Hematopoietic multipotent progenitor cell treated with erythropoietin and hydrocortisone succinate and interleukin-3 and kit ligand, for 6 days (in vitro differentiated cells): ENCODE data around the gene RHOF.
"Not testable (repeated sequence)": the region's sequence is repeated elsewhere in the genome, so short reads cannot be mapped to it uniquely, and the experiment has no call there.

Source experiments
- DNase-seq: peaks from one replicate; pipeline ENCODE4 v3.0.0-alpha.2; 2015

Gene RHOF

DNA sequence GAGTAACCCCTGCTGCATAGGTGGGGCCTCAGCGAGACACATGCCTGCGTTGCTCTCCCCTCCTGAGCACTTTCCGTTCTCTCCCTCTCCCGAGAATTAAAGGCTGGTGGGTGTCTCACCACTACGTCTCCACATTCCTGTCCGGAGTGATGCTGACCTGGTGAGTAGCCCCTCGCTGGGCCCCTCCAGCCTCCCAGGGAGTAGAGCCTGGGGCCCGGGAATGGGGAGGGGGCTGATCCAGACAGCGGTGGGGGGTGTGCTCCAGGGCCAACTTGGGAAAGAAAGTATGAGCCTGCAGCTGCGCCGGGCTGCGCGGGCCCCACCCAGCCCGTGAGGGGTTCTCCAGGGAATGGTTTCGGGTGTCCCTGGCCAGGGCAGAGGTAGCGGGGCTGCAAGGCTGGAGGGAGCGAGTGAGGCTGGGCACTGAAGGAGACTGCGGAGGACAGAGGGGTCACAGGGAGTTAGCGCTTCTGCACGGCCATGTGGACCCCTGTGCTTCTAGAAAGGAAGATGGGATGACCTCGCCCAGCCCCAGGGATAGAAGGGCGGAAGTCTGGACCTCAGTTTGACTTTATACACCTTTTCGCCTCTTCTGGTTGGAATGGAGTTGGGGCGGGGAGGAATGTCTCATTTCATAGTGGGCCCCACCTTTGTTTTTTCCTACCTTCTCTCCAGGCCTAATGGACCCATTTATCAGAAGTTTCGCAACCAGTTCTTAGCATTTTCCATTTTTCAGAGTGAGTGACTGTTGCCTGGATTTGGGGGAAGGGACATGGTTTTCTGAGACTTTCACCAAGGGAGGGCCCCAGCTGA, 22.5 kb downstream of the RHOF start:
- DNase-seq = no peak

DNA sequence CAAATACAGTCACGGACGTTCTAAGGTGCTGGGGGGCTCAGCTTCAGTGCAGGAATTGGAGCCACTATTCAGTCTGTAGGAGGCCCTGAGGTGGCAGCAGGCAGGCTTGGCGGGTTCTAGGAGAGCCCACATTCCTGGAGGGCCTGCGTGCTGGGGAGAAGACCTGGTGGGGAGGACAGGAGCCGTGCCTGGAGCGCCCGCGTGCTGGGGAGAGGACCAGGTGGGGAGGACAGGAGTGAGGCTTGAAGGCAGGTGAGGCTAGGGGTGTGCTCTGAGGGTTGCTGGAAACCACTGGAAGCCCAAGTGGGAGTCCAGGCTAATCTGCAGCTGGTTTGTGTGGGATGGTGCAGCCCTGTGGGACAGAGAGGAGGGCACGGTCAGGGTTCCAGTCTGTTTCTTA, 23.1 kb downstream of the RHOF start:
- no peak for DNase-seq

DNA sequence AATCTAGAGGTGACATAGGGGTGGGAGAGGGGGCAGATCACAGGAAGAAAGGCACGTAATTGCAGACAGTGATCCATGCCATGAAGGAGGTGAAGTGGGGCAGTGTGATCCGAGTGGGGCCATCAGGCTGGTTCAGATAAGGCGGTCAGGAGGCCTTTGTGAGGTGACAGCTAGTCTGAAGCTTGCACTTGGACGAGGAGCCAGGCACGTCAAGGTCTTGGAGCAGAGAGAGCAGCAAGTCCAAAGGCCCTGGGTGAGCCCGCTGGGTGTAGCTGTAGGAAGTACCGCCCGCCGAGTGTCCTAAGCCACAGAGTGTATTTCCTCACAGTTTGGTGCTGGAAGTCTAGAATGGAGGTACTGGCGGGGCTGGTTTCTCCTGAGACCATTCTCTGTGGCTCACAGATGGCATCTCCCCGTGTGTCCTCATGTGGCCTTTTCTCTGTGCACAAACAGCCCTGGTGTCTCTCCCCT, 23.6 kb downstream of the RHOF start:
- DNase-seq = peak; percentile 83

DNA sequence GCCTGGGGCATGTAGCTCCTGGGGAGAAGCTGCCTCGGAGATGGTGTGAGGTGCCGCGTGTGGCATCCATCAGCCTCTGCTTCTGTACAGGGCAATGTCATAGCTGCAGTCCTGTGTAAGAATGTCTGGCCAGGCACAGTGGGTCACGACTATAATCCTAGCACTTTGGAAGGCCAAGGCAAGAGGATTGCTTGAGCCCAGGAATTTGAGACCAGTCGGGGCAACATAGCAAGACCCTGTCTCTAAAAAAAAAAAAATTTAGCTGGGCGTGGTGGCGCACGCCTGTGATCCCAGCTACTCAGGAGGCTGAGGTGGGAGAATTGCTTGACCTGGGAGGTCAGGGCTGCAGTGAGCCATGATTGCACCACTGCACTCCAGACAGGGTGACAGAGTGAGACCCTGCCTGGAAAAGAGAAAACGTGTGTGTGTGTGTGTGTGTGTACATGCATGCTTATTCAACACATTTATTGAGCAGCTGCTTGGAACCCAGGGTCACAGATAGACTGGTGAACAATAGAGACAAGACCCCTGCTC, 24.1 kb downstream of the RHOF start:
- DNase-seq = no peak

DNA sequence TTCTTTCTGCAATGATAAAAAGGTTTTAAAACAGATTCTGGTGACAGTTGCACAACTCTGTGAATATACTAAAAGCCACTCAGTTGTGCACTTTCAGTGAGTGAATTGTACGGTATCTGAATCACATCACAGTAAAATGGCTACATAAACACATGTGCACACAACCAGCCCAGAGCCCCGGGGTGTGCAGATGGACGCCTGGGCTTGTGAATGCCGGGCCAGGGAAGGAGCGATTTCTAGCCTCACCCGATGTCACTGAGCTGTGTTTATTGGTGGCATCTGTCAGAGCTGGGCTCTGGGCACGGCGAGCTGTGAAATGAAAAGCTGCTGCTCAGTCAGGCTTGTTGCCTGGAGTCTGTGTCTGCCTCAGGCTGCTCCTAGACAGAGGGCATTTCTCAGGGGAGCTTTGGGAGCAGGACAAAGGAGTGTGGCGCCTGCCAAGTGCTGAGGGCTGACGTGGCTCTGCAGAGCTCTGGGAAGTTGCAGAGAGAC, 25.9 kb downstream of the RHOF start:
- no peak for DNase-seq

DNA sequence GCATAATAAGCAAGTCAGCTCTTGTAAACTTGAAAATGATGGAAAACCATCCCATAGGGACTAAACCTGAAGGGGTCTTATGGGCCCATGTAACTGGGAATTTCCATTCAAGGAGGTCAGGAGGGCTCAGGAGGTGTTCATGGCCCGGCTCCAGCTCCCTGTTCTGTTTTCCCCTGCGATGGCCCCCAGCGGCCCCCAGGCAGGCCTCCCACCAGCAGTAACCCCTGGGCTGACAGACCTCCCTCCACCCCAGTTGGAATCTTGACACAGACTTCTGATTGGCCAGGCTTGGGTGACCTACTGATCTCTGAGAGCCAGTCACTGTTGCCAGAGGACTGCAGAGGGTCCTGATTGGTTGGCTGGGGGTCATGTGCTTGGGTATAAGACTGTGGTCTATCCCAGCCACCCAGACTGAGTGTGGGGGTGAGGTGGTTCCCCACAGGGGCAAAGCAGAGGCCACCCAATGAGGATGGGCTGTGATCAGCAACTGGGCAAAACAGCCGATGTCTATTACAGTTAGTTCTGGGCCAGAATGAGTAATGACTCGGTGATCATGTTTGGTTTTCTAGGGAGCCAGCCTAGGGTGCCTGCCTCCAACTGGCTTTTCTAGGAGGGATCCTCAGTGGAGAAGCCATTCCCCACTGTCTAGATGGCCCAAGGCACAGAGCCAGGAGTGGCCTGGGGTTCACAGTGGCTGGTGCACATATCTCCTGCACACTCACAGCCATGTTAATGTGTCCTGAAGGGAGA, 27.0 kb downstream of the RHOF start:
- DNase-seq = no peak

DNA sequence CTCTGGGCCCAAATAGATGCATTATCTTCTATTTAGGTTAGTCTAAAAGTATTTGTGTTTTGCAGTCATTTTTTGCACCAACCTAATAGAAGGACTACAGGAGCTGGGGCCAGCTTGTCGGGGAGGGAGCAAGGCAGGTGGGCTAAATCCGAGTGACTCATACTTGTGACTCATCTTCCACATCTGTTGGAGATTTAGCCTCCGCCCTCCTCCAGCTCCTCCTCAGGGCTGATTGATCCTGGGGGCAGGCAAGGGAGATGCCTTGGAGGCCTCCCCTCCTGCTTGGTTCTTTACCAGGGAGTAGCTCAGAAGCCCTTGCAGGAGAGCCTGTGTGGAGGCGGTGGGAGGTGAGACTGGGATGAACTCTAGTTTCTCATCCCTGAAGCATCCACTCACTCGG, 27.9 kb downstream of the RHOF start:
- no peak for DNase-seq

DNA sequence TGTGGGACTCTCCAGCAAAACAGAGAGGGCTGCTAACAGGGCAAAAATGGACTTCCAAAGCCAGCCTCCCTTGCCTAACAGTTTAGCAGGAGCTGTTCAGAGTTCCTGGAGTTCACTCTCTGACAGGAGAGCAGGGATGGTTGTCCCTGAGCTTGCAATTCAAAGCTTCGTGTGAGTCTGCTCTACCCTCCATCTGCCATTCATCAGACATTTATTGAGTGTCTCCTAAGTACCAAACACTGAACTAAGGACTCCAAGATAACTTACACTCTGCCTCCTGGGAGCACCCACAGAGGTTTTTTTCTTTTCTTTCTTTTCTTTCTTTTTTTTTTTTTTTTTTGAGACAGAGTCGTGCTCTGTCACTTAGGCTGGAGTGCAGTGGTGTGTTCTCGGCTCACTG, 28.7 kb downstream of the RHOF start:
- no peak for DNase-seq

DNA sequence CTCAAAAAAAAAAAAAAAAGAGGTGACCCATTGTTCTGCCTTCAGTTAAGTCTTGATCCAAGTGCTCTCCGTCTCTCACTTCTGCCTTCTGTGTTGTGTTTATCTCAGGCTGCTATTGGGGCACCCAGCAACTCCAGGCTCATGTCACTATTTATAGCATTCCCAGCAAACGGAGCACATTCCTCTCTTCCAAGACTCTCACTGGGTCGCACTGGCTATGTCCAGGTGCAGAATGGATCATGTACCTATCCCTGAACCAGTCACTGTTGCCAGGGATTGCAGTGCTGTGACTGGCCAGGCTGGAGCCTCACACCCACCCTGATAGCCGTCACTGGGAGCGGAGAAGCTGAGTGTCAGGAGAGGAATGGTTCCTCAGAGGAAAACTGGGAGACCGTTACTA, 31.2 kb downstream of the RHOF start:
- no peak for DNase-seq

DNA sequence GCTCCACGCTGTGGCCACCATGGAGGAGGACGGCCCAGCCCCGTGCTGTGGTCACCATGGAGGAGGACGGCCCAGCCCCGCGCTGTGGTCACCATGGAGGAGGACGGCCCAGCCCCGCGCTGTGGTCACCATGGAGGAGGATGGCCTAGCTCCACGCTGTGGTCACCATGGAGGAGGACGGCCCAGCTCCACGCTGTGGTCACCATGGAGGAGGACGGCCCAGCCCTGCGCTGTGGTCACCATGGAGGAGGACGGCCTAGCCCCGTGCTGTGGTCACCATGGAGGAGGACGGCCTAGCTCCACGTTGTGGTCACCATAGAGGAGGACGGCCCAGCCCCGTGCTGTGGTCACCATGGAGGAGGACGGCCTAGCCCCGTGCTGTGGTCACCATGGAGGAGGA, 35.0 kb downstream of the RHOF start:
- not testable (repeated sequence) for DNase-seq

DNA sequence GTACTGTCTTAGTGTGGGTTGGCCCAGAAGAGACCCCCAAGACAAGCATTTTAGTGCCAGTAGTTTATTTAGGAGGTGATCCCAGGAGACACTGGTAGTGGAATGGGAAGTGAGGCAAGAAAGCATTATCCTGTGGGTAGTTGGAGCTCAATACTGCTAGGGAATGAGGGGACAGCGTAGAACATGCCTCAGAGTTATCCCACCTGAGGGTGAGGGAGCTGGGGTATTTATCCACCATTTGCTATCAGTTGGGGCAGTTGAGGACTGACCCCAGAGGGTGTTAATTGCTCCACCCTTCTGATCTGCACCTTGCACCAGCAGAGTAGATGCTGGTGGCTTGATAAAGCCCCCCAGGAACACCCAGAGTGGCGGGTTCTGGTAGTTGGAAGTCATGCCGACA, 37.9 kb downstream of the RHOF start:
- DNase-seq = no peak

DNA sequence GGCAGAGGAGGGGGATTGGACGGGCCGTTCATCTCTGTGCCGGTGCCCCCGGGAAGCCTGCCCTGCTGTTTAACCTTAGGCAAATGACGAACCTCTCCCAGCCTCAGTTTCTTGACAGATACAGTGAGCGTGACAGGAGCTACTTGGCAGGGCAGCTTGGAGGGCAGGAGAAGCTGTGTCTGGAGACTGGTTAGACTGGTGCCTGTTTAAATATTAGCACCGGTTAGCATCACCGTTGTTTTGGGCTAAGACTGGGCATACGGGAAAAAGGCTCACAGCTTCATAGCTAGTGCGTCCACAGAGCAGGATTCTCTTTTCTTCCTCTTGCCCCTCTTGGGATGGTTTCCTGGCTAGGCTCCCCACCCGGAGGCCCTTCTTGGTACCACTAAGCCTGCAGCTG, 38.7 kb downstream of the RHOF start:
- DNase-seq = no peak

DNA sequence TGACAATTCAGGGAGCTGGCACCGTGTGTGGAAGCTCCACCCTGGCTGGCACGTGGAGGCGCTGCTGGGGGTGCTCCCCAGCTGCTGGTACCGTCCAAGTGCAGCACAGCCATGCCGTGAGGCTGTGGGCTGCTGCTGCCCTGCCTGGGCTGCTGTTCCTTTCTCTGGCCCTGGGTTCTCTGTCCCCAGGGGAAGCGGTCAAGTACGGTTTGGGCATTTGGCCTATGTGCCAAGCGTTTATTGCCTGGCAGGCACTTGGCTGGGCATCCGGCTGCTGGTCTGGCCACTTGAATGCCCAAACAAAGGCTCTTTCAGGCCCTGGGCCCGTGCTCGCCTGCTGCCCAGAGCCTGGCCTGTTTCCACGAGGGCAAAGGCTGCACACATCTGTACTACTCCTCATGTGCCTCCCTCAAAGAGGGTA, 39.6 kb downstream of the RHOF start:
- DNase-seq = no peak

DNA sequence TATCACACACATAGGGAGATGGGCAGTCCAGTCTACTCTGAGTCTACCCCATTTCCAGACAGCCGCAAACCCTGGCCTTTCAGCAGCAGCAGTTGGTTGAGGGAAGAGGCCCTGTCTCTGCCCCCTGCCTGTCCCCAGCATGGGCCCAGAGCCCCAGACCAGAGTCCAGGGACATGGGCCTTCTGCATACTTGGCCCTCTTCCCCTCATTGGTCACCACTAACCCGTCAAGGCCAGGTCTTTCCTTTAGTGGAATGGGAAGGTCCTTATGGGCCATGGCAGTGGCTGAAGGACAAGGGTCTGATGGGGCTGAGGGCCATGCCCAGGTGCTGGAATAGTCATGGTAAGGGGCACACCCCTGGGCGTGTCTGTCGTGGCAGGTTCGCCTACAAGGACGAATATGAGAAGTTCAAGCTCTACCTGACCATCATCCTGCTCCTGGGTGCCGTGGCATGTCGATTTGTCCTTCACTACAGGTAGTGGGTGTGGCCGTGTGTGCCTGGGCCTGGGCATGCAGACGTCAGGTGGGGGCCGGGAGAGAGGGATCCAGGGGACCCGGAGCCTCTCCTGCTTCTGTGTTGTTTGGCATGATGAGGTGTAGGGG, 41.6 kb downstream of the RHOF start:
- no peak for DNase-seq

DNA sequence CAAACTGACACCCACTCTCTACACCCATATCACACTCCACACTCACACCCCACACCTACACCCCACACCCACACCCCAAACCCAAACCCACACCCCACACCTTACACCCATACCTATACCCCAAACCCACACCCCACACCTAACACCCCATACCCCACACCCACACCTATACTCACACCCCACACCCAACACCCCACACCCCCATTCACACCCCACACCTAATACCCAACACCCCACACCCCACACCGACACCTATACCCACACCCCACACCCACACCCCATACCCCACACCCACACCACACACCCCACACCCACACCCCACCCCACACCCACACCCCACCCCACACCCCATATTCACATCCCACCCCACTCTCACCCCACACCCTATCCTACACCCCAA, 42.5 kb downstream of the RHOF start:
- no peak for DNase-seq

DNA sequence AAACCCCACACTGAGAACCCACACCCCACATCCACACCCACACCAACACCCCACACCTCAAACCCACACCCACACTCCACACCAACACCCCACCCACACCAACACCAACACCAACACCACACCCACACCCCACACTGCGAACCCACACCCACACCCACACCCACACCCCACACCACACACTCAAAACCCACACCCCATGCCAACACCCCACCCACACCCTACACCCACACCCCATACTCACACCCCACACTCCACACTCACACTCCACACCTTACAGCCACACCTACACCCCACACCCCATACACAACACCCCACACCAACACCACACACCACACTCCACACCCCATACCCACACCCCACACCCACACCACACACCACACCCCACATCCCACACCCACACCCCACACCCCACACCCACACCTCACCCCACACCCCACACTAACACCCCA, 43.0 kb downstream of the RHOF start:
- no peak for DNase-seq

DNA sequence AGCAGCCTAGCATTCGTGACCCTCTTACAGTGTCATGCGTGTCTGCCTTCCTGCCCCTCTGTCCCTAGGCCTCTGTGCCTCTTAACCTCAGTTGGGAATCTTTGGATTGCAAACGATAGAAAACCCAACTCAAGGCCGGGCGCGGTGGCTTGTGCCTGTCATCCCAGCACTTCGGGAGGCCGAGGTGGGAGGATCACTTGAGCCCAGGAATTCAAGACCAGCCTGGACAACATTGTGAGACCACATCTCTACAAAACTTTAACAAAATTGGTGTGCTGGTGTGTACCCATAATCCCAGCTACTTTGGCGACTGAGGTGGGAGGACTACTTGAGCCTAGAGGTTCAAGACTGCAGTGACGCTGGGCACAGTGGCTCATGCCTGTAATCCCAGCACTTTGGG, 44.2 kb downstream of the RHOF start:
- no peak for DNase-seq

DNA sequence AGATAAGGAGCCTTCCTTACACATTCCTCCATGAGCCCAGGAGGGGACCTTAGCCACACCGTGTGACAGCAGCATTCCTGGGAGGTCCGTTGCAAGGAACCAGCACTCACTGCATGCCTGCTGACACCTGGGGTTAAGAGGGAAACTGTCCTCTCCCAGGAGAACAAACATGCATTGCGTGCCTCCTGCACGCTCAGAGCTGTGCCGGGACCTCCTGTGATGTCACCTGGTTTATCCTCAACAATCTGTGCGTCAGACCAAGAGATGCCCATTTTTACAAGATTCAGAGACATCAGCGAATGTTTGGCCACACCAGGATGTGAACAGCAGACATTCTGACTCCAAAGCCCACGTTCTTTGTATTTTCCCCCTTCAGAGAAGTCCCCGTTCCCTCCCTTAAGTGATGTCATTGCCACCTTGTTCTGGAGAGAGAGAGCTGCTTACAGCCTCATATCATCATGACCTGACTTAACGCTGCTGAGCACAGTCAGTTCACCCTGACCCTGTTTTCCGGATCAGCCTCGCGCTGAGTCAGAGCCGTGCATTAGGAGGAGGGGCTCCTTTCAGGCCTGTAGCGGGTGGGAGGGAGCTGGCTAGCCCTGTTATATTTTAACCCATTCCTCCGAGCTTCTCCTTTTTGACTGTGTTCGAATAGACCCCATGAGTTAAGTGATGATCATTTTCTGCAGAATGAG, 44.8 kb downstream of the RHOF start:
- DNase-seq = peak; percentile 84

DNA sequence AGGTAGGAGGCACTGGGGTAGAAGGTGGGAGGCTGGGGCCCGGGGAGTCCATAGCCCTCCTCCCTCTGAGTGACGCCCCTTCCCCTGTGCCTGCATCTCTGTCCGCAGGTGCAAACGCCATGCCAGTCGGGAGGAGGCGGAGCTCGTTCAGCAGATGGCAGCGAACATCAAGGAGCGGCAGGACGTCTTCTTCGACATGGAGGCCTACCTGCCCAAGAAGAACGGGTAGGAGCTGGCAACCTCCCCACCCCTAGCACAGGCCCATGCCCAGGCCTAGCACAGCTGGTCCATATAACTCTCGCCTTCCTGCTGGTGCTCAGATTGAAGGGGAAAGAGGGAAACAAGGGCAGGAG, 45.3 kb downstream of the RHOF start:
- DNase-seq = no peak

DNA sequence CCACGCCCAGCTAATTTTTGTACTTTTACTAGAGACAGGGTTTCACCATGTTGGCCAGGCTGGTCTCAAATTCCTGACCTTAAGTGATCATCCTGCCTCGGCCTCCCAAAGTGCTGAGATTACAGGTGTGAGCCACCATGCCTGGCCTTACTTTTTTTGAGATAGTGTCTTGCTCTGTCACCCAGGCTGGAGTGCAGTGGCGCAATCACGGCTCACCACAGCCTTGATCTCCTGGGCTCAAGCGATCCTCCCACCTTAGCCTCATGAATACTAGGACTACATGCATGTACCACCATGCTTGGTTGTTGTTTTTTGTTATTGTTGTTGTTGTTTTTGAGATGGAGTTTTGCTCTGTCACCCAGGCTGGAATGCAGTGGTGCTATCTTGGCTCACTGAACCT, 47.9 kb downstream of the RHOF start:
- not testable (repeated sequence) for DNase-seq

DNA sequence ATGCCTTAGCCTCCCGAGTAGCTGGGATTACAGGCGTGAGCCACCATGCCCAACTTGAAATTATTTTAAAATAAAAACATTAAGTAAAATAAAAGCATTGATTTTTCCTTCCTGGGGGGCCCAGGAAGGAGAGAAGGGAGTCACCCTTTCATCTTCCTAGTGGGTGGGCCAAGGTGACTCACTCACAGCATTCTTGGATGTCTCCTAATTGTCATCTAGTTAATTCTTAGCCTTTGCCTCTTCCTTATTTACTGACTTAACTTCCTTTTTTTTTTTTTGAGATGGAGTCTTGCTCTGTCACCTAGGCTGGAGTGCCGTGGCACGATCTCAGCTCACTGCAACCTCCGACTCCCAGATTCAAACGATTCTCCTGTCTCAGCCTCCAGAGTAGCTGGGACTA, 51.7 kb downstream of the RHOF start:
- DNase-seq = no peak

DNA sequence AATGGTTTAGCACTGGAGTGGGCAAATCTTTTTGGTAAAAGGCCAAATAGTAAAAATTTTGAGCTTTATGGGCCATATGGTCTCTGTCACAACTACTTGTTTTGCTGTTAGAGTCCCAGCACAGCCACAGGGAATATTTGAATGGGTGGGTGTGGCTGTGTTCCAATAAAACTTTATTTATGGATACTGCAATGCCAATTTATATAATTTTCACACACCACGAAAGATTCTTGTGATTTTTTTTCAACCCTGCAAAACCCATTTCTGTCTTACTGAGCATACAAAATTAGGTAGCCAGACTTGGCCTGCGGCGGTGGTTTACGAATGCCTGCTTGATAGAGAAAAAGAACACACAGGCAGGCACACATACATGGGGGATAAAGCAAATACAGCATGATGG, 52.6 kb downstream of the RHOF start:
- DNase-seq = no peak

DNA sequence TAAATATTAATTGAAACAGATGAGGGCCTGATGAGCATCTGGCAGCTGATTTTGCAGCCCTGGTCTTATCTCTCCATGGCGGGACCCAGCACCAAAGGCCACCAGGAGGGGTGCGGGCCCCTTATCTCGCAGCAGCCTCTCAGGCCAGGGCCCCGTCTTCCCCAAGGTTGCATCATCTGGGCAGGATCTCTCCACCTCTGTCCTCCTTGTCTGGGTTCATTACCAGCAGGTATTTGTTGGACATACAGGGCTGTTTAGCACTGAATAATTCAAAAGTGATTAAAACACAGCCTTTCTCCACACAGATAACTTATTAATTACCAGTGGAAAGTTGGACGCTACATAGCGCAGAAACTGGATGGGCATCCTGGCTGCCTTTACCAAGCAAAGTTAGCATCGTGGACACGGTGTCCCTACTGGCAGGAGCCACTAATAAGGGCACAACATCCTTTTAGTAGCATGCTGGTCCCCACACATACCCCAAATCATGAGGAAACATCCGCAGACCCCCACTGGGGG, 55.1 kb downstream of the RHOF start:
- DNase-seq = peak; percentile 94
